Measurements from ENCODE around the gene ANO1. TPM values are rescaled to one million over a fixed set of nuclear protein-coding genes. Genes with fewer than 3 reads are reported as not detected.

The ANO1 gene
- total RNA-seq, 1 donor from 2014 or later, result not detected

DNA sequence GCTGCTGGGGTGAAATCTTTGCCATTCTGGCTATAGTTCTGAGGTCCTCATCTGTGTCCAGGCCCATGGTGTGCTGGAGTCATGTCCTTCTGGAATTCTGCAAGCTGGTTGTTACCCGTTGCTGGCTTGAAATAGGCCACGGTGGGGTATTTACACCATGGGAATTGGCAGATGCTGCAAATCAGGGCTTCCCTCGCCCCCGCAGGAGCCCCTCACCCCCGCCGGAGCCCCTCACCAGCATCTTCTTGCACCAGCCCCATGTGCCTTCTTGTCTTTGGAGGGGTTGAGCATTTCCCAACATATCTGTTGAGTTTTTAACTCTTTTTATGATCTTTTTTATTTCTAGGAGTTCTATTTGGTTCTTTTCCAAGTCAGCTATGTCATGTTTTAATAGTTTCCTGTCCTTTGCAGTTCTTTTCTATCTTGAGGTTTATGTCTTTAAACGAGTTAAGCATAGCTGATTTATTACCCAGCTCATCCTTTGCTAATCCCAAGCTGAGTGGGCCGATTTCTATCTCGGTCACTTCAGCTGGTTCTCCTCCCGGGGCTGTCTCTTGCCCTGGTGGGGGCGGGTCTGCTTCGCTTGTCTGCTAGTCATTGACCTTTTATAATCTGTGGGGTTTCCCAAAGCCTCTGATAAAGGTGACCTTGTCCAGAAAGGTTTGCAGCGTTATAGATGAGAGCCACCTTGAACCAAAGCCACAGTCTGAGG lies 17.6 kb downstream of the ANO1 start:
- DNase-seq (ENCODE audit: low read depth in 2 of 2), result no peak

DNA sequence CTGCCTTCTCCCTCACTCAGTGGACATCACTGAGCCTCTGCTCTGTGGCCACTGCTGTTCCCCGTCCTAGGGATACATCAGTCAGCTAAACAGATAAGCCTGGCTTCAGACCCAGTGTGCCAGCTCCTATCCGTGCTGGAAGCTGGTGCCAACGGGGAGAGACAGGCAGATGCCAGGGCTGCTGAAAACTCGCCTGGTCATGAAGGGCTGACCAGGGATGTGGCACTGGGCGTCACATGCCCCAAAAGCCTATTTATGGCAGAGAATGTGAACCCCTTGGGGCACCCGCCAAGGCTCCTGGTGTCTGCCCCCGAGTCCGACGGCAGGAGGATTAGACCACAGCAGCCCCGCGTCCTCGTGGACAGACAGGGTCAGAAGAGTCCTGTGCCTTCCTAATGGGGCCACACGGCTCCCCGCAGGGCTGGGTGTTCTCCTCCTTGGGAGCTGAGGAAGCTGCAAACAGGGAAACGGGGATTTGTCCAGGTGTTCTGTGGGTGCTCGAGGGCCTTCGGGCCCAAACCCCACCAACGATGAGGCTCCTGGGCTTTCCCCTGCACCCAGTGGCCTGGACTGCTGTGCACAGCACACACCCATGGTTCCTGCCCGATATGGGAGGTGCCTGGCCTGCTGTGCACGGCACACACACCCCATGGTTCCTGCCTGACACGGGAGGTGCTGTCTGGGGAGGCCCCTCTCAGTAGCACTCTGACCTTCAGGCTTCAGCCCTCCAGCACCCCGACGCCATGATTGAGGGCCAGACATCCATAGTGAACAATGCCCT lies 19.9 kb downstream of the ANO1 start:
- DNase-seq (ENCODE audit: low read depth in 2 of 2), result no peak

DNA sequence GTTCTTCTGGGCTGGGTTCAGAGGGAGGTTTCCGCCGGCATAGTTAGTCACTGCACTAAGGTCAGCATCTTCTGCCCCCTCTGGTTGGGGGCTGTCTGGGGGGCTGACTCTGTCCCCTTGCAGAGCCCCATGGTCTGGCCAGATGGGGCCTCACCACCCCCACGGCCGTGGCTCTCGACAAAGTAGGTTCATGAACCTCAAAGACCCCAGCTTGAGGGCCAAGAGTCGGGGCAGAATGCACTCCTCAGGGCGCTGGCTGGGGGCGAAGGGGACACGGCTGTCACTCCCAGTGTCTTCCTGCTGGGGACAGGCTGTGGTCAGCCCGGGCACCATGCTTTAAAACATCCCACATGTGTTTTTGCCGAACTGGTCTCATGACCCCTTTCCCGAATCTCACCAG lies 20.8 kb downstream of the ANO1 start:
- DNase-seq (ENCODE audit: low read depth in 2 of 2), result no peak

DNA sequence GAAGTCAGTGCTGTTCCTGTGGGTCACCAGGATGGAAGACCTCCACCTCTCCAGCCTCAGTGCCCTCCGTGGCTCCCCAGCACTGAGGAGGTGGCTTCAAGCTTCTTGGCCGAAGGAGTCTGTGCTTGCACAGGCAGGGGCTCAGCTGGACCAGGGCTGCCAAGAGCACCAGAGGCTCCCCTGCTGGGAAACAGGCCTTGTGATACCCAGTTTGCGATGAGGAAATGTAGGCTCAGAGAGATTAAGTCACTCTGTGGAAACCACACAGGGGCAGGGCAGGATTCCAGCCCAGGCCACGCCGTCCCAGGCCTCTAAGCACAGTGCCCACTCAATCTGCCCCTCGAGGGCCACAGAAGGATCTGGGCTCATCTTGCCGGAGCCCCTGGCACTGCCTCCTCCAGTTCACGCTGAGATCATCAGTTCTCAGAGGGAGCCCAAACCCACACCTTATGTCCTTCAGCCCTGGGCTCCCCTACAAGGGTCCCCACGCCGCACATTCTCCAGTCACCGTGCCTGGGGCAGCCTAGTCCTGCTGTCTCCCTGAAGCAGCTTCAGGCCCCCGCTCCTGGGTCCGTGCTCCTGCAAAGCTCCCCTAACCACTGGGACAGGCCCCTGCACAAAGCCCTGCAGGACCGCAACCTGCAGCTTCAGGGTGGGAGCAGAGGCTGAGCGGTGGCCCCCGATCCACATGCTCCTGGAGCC lies 21.6 kb downstream of the ANO1 start:
- DNase-seq (ENCODE audit: low read depth in 2 of 2), result no peak

DNA sequence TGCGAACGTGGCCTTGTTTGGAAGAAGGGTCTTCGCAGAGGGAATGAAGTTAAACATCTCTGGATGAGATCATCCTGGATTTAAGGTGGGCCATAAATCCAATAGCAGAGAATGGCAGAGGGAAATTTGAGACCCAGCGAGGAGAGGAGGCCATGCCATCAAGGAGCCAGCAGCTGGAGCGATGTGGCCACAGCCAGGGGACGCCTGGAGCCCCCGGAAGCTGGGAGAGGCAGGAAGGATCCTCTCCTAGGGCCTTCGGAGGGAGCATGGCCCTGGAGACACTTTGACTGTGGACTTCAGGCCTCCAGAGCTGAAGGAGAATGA lies 22.1 kb downstream of the ANO1 start:
- DNase-seq (ENCODE audit: low read depth in 2 of 2), result no peak

DNA sequence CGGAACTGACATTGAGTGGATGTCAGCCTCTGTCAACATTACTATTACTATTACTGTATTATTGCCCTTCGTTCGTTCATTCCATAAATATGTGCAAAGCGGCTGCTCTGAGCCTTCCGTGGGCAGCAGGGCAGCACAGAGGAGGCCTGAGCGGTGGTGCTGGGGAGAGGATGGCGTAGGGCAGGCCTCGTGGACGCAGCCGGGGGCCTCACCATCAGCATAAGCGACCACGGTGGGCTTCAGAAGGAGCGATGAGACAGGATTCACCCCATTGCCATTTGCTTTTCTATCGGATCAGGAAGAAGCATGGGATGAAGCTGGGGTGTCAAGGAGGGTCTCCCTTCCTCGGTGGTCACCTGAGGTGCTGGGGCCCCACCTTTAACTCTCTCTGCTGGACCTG lies 22.7 kb downstream of the ANO1 start:
- no peak for DNase-seq (ENCODE audit: low read depth in 2 of 2)

DNA sequence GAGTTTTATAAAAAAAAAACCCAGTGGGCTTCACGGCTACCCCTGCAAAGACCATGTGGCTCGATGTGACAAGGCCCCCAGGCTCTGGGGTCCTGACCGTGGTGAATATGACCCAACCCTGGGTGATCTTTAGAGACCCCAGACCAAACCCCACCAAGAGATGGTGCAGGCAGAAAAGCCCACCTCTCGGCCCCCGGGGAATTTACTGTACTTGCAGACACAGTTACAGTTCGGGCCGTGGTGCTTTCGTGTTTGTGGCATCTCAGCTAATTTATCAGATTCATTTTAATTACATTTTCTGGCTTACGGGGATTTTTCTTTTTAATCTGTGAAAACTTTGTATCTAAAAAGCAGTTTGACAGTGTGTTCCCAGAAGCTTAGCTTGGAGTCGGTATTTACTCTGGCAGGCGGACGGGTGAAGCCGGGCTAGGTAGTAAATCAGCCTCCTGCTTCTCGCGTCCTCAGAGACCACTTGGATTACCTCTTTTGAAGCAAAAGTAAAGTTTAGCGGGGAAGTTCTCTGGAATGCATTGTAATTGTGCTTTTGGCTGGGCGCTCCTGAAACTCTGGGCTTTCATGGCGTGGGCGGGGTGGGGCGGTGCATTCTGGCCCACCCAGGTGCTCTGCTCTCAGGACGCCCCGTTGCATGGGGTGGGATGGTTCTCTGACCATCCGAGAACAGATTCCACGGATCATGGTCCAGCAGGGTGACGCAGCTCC lies 25.3 kb downstream of the ANO1 start:
- no peak for DNase-seq (ENCODE audit: low read depth in 2 of 2)

DNA sequence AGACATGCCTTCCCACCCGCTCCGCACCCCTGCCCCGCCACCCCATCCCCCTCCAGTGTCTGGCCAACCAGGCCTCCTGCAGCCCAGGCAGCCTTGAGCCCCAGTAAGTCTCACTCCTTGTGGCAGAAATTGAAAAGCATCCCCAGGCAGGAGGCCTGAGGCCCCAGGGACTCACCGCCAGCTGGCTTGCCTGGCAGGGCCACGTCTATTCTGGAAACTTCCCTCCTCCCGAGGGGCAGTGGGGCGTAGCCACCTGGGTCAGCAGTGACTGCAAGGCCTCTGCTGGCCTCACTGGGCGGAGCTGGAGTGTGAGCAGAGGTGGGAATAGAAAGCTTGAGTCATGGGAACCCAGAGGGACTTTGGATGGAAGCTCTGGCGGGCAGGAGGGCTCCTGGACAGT lies 26.3 kb downstream of the ANO1 start:
- no peak for DNase-seq (ENCODE audit: low read depth in 2 of 2)

DNA sequence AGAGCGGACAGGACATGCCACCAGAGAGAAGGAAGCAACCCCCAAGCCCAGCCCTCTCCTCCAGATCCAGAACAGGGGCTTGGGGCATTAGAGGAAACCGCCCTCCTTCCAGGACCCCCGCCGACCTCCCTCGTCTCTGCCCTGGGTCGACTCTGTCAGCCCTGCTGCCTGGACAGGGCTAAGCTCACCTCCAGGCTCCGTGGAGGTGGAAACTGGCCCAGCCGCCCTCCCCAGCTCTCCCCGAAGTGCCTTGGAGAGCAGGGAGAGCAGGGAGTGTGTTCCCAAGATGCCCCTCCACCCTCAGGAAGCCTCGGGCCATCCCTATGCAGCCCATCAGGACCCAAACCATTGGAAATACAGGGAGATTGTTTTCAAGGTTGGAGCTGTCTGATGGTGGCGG lies 26.8 kb downstream of the ANO1 start:
- no peak for DNase-seq (ENCODE audit: low read depth in 2 of 2)

DNA sequence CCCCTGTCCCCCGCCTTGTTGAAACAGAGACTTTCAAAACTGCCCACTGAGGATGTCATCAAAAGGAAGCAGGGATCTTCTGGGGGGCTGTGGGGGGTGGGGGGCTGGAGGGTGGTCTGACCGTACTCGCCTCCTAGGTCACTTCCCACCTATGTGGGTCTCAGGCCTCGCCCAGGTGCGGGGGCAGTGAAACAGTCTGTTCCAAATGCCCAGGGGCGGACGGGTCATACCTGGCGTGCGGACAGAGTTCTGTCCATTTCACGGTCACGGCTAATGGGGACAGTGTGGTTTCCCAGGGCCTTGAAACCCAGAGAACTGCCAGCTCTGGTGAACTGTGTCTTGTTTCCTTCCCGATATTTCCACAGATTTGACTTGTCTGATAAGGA lies 27.2 kb downstream of the ANO1 start:
- DNase-seq (ENCODE audit: low read depth in 2 of 2), result no peak

DNA sequence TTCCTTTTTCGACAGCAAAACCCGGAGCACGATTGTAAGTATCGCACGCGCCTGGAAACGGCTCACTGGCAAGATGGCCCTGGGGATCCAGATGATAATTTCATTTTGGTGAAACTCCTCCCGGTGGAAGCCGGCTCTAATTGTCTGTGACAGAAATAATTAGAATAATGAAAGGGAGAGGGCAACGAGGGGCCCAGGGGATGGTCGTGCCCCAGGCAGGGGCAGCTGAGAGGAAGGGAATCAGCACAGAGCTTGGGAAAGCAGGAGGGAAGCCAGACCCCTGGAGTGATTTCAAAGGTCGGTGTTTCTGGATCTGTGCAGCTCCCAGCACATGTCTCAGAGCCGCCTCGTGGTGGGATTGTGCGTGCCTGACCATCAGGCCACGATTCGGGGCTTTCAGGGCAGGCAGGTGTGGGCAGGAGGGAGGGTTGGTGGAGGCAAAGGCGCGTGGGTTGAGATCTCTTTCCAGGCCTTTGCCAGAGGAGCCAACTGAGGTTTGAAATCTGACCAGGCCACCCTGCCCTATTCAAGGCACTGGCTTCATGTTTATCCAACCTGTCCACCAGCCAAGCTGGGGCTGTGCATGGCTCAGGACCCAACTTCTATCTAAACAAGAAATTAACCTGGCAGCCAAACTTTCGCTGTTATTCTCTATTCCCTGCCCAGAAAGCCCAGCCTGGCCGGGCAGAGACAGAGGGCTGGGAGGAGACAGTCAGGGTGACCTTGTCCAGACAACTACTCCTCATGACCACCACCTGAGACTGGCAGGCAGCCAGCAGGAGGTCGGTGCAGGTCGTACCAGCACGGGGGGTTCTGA lies 27.8 kb downstream of the ANO1 start:
- DNase-seq (ENCODE audit: low read depth in 2 of 2), result no peak

DNA sequence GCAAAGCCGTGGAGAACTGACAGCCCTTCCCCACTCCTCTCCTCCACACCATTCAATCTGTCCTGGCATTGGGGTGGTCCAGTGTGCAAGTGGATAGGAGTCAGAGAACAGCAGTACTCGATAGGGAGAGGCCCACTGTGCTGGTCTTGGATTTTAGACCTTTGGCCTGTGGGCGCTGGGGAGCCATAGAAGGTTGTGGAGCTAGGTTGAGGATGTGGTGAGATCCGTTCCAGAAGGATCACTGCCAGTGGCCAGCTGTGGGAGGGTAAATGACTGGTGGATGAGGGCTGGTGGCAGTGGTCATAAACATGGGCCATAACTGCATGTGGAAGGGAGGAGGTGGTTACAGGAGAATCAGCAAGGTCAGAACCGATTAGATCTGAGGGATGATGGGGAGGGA lies 28.6 kb downstream of the ANO1 start:
- DNase-seq (ENCODE audit: low read depth in 2 of 2), result no peak

DNA sequence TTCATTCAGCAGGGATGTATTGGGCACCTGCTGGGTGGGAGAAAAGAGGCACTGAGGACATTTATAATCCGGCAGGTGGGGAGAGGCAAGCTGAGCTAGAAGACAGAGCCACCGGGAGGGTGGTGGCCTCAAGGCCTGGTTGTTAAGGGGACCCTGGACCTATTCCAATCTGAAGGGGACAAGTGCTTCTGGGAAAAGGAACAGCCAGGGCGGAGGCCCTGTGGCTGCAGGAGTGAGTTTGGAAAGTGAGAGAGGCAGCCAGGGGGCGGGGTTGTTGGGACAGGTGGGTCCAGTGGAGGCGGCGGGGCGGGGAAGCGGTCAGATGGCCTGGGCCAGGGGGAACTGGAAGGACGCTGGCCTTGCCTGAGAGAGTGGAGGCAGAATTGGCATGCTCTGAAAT lies 29.1 kb downstream of the ANO1 start:
- no peak for DNase-seq (ENCODE audit: low read depth in 2 of 2)

DNA sequence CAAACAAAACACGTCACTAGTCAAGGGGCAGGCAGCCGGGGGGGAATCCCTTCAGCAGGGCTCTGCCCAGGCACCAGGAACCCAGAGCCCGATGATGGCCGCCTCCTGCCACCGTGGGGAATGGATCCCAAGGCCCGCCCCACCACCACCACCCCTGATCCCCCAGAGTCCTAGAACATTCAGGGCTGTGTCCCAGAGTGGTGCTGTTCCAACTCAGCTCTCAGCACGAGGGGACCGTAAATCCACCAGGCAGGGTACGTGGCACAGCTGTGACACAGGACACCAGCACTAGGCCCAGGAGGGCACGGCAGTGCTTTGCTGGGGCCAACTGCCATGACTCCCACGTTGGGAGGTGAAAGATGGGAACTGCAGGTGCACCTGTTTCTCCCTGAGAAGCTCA lies 29.6 kb downstream of the ANO1 start:
- DNase-seq (ENCODE audit: low read depth in 2 of 2), result no peak

DNA sequence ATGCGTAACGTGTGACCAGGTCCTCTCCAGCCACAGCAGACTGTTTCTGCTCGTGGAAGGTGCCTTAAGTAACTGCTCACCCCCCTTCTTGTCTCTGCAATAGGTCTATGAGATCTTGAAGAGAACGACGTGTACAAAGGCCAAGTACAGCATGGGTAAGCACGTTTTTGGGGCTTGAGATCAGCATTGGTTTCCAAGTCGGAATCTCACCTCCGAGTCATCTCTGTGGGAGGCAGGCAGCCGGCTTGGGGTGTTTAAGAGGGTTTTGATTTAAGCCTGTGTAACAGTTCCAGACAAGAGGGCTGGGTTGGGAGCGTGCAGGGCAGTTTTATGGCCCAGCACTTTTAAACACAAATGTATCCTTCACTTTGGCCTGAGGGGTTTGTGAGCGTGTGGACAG lies 30.1 kb downstream of the ANO1 start:
- DNase-seq (ENCODE audit: low read depth in 2 of 2), result no peak

DNA sequence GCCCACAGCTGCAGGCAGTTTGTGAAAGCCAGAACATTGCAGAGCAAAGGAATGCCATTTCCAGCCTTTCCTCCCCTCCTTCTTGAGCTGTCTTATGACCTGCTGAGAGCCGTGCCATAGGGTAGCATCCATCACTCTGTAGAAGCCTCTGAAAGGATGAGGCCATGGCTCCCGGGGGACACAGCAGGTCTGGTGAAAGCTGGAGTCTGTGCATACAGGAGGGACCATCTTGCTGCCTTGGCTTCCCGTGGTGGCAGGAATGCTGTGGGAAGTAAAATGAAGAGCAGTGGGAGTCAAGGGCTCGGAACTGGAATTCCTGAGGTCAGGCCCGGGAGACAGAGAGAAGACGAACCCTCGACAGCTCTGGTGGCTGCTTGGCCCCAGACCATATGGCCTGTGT lies 30.9 kb downstream of the ANO1 start:
- DNase-seq (ENCODE audit: low read depth in 2 of 2), result no peak

DNA sequence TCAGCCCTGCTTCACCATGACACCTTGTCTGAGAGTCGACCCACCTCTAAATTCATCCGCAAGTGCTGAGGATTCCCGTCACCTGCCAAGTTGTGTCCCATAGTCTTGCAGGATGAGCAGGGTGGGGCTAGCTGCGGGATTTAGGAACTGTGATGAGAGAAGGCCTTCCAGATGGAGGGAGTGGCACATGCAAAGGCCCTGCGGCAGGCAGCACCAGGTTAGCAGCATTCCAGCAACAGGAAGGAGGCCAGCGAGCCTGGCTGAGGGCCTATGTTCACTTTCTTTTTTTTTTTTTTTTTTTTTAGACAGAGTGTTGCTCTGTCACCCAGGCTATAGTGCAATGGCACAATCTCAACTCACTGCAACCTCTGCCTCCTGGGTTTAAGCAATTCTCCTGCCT lies 31.8 kb downstream of the ANO1 start:
- DNase-seq (ENCODE audit: low read depth in 2 of 2), result no peak

DNA sequence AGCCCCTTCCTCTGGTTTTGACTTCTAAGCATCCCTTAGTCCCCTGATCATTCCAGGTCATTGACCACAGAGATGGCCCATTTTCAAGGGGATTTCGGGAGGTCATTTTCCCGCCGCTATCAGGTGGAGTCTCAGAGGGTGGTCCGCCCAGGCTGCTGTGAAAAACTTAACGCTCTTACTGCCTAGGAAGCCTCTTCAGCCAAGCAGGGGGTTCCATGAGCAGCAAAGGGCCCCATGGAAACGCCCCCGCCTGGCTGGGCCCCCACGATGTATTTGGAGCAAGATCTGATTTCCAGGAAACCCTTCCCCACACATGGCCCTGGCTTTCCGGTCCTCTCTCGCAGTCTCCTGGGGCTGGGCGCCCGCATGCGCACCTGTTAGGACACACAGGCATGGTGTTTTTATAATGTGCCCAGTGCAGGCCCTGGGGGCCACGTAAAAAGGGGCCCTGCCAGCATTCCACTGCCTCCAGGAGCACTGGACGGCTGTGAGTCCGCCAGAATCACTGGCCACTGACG lies 32.5 kb downstream of the ANO1 start:
- no peak for DNase-seq (ENCODE audit: low read depth in 2 of 2)

DNA sequence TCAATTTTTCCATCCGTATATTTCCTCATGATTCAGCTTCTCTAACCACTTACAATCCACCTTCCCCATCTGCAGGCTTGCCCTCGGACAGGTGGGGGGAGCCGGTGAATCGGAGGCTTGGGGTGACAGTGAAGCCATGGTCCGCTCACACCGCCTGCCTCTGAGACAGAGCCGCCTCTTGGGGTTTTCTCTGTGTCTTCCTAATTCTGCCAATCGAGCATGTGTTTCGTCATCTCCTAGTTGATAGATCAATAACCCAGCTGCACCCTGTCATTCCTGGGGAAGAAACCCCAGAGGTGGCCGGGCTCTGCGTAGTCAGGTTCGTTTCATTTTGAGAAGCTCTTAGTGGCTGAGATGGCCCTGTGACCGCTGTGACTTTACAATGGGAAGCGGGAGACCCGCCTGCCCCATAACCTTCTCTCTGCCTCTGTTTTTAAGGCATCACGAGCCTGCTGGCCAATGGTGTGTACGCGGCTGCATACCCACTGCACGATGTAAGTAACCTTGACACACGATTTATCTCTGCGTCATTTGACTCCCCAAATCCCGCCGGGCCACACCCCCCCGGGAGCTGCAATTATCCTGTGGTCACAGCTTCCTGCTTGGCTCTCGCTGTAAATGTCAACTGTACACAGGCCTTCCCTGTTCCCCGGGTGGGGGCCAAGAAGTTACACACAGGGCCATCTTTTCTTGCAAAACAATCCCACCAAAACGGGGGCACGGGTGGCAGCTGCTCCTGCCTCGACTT lies 33.3 kb downstream of the ANO1 start:
- peak; percentile 31 to 36 for DNase-seq (ENCODE audit: low read depth in 2 of 2)

DNA sequence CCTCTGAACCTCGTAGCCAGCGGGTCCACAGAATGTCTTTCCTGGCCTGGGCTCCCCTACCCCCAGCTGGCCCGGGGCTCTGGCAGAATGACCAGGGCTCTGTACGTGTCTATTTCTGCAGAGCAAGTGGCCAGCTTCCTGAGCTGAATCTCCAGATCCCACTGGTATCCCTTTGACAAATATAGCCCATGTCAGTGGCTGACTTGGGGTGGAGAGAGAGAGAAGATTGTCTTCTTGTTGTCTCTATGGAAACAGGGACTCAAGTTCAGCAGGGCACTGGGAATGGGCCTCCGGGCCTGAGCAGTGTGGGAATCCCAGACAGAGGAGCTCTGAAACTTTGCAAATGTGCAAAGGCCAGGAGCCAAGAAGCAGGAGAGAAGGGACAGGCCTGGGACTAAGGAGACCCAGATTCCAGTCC lies 33.9 kb downstream of the ANO1 start:
- DNase-seq (ENCODE audit: low read depth in 2 of 2), result no peak
